Breast epithelium (tissue), 4 donors: ENCODE results near the gene LRRC4B. TPM values are rescaled to one million over a fixed set of nuclear protein-coding genes. Genes with fewer than 3 reads are reported as not detected.
A peak's percentile ranks its signal among the peaks of the same experiment; 100 is the strongest.

Source experiments
- DNase-seq, 2 donors: peaks; one replicate each; pipeline ENCODE4 v3.0.0-alpha.2; 2019; ENCODE audit warnings: low spot score in 2 of 2
- H3K27ac ChIP-seq, 2 donors: fragments of 200-600 bp; sonication (generic) in 1 of 2; one replicate each; pipeline ENCODE4 v1.5.1; 2016 to 2019; ENCODE audit warnings: mild to moderate bottlenecking in 1 of 2
- H3K27me3 ChIP-seq, 2 donors: fragments of 200-600 bp; sonication (generic) in 1 of 2; one replicate each; pipeline versions ENCODE4 v1.5.1 to v1.6.0; 2017 to 2019; ENCODE audit warnings: control low read depth in 1 of 2, mild to moderate bottlenecking in 1 of 2
- H3K36me3 ChIP-seq: fragments of 200-600 bp; one replicate; pipeline ENCODE4 v1.5.1; 2019
- H3K4me1 ChIP-seq, 2 donors: fragments of 200-600 bp; sonication (generic); one replicate each; pipeline ENCODE4 v1.5.1; 2016 to 2019; ENCODE audit warnings: control low read depth in 1 of 2
- H3K4me3 ChIP-seq, 3 donors: fragments of 200-600 bp; sonication (generic); 1 replicate in 2 of 3; 2 replicates in 1 of 3; pipeline ENCODE4 v1.5.1; 2016 to 2019; ENCODE audit warnings: mild to moderate bottlenecking in 3 of 3, moderate library complexity in 2 of 3
- H3K9me3 ChIP-seq, 2 donors: fragments of 200-600 bp; sonication (generic) in 1 of 2; one replicate each; pipeline ENCODE4 v1.5.1; 2016 to 2019; ENCODE audit warnings: control low read depth in 1 of 2
- POLR2A ChIP-seq: fragments of 450-650 bp; IDR thresholded peaks from one replicate; pipeline ENCODE4 v1.6.1; 2016; ENCODE audit warnings: antibody characterized with exemption, mild to moderate bottlenecking, moderate library complexity
- POLR2AphosphoS5 ChIP-seq, 3 donors: sonication (generic); formaldehyde crosslinking; IDR thresholded peaks; one replicate each; pipeline ENCODE4 v1.6.1; 2017; ENCODE audit warnings: antibody characterized with exemption in 3 of 3
- intact Hi-C: fragments of 100-400 bp; cut with DNase I; formaldehyde crosslinking; loops from one replicate; pipeline ENCODE4 v1.15.1; 2023; ENCODE audit warnings: low total_unique reads
- total RNA-seq, 3 donors: library from RNA; depleted of rRNA; stranded (reverse); fragments of >200 nt; gene quantifications; one replicate each; pipeline ENCODE4 v1.1.0, GENCODE V29; 2016
- TF ChIP-seq, protein P1 (sequence below), 3 donors: fragments of 450-650 bp; IDR thresholded peaks; one replicate each; pipeline ENCODE4 v1.5.1; 2016 to 2017; ENCODE audit warnings: antibody characterized with exemption in 3 of 3, mild to moderate bottlenecking in 3 of 3, moderate library complexity in 3 of 3

Gene LRRC4B
- total RNA-seq, 3 donors from 2014 or later, result 0.16 to 1.3 (median 1.2) TPM

DNA sequence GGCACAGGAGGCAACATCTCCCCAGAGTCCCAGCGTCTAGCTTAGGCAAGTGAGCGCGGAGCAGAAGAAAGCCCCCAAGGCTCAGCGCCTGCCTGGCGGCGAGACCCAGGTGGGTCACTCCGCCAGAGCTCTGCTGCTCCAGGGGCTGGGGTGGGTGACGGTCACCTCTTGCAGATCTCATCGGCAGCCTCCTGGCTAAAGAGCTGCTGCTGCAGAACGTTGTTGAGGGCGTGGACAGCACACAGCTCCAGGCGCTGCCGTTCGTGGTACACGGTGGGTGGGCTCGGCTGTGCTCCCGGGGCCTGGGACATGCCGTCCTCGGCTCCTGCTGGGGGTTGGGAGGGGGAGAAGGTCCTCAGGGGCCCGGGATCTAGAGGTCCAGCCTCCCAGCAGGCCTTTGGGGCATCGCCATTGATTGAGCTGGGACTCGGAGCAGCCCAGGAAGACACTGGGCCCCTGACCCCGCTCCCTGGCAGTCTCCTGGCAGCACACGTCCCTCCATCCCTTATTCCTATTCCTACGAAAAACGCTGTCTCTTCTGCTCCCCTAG, 58.0 kb downstream of the LRRC4B start:
- peak overlapping the region; percentile 76 to 92 (median 81) for H3K4me3 ChIP-seq
- DNase-seq, result no peak
- intact Hi-C loops, result no loop called here

DNA sequence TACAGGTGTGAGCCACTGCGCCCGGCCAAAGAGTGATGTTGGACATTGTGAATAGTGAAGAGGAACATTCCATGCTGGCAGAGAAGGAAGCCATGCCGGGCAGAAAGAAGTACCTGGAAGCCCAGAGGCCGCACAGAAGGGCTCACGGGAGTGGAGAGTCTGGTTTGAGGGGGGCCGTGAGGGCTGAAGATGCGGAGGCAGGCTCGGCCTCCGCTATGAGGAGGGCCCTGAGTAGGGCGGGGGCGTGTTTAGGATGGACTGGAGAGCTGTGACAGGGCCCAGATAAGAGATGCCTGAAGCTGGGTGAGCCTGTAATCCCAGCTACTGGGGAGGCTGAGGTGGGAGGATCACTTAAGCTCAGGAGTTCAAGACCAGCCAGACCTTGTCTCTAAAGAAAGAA, 58.9 kb downstream of the LRRC4B start:
- intact Hi-C loops, result no loop called here

More for the DNA sequence above, 58.0 kb downstream of the LRRC4B start:
- H3K27me3 ChIP-seq, result peaks cover 0 to 14% of the 10 kb centered on the region in 2 donors
- H3K27ac ChIP-seq, result peak overlapping the region; percentile 87 to 89
- H3K36me3 ChIP-seq, result no peaks in the 10 kb centered on the region
- H3K9me3 ChIP-seq, result no peaks in the 10 kb centered on the region
- TF ChIP-seq, protein P1, sequence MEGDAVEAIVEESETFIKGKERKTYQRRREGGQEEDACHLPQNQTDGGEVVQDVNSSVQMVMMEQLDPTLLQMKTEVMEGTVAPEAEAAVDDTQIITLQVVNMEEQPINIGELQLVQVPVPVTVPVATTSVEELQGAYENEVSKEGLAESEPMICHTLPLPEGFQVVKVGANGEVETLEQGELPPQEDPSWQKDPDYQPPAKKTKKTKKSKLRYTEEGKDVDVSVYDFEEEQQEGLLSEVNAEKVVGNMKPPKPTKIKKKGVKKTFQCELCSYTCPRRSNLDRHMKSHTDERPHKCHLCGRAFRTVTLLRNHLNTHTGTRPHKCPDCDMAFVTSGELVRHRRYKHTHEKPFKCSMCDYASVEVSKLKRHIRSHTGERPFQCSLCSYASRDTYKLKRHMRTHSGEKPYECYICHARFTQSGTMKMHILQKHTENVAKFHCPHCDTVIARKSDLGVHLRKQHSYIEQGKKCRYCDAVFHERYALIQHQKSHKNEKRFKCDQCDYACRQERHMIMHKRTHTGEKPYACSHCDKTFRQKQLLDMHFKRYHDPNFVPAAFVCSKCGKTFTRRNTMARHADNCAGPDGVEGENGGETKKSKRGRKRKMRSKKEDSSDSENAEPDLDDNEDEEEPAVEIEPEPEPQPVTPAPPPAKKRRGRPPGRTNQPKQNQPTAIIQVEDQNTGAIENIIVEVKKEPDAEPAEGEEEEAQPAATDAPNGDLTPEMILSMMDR (IDR thresholded peaks at IDR 0.05), result no peak
- TF ChIP-seq POLR2AphosphoS5 (IDR thresholded peaks at IDR 0.05), result no peak
- no peak for TF ChIP-seq POLR2A
- H3K4me1 ChIP-seq, result peaks cover 7% of the 10 kb centered on the region in 2 donors

DNA sequence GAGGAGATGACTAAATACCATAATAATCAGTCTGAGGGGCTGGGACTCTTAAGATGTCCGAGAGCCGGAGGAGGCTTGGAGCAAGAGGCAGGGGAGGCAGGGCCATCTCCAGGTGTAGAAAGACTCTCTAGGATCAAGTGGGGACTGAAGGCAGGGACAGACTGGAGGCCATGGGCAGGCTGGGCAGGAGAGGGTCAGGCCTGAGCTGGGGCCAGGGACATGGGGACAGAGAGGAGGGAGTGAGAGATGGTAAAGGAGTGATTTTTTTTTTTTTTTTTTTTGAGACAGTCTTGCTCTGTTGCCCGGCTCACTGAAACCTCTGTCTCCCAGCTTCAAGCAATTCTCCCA, 59.4 kb downstream of the LRRC4B start:
- H3K4me1 ChIP-seq, result peaks cover 7% of the 10 kb centered on the region in 2 donors
- no peak for DNase-seq
- no peak overlapping the region for H3K4me3 ChIP-seq
- intact Hi-C loops, result no loop called here
- peaks cover 0 to under 1% of the 10 kb centered on the region in 2 donors for H3K27me3 ChIP-seq
- H3K36me3 ChIP-seq, result no peaks in the 10 kb centered on the region
- no peak overlapping the region for H3K27ac ChIP-seq
- no peaks in the 10 kb centered on the region for H3K9me3 ChIP-seq
- TF ChIP-seq POLR2AphosphoS5 (IDR thresholded peaks at IDR 0.05) (no peak), POLR2A (no peak)
- TF ChIP-seq, protein P1 (IDR thresholded peaks at IDR 0.05), result no peak

More for the DNA sequence above, 58.9 kb downstream of the LRRC4B start:
- H3K9me3 ChIP-seq, result no peaks in the 10 kb centered on the region
- no peaks in the 10 kb centered on the region for H3K36me3 ChIP-seq
- H3K4me1 ChIP-seq, result peaks cover 7% of the 10 kb centered on the region in 2 donors
- DNase-seq, result no peak
- H3K27ac ChIP-seq, result no peak overlapping the region
- H3K27me3 ChIP-seq, result peaks cover 0 to 6% of the 10 kb centered on the region in 2 donors
- TF ChIP-seq POLR2A (no peak), POLR2AphosphoS5 (IDR thresholded peaks at IDR 0.05) (no peak)
- TF ChIP-seq, protein P1 (IDR thresholded peaks at IDR 0.05), result no peak
- H3K4me3 ChIP-seq, result no peak overlapping the region

DNA sequence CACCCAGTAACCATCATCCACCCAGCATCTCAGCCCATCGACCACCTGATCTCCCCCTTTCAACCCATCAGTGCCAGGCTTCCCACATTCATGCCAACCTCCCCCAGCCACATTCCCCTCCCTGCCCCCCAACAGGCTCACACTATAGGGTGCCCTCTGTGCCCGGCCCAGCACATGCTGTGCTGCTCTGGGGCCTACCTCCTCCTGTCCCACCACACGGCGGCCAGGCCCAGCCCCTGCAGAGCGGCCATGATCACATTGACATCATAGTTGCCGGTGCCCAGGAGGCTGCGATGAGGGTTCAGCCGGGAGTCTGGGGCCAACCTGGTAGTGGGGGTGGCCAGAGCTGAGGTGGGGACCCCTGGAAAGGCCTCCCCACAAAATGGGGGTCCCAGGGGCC, 60.9 kb downstream of the LRRC4B start:
- H3K4me1 ChIP-seq, result peaks cover 7% of the 10 kb centered on the region in 2 donors
- DNase-seq, result no peak
- no peak for TF ChIP-seq POLR2AphosphoS5 (IDR thresholded peaks at IDR 0.05)
- TF ChIP-seq, protein P1 (IDR thresholded peaks at IDR 0.05), result no peak
- no peak for TF ChIP-seq POLR2A
- intact Hi-C loops, result no loop called here
- H3K27ac ChIP-seq, result no peak overlapping the region
- no peaks in the 10 kb centered on the region for H3K9me3 ChIP-seq
- no peaks in the 10 kb centered on the region for H3K27me3 ChIP-seq
- H3K36me3 ChIP-seq, result no peaks in the 10 kb centered on the region
- H3K4me3 ChIP-seq, result no peak overlapping the region

DNA sequence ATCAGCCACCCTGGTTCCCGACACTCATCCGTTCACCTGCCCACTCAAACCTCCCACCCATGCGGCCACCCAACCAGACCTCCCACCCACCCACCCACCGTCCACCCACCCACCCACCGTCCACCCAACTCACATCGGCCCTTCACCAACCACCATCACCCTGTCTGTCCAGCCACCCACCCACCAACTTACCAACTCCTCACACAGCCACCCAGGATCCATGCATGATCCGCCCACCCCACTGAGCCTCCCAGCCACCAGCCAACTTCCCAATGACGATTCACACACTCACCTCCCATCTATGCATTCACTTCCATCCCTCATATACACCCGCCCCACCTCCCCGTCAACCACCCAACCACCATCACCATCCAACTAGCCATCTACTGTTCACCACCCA, 61.5 kb downstream of the LRRC4B start:
- intact Hi-C loops, result no loop called here
- no peaks in the 10 kb centered on the region for H3K27me3 ChIP-seq
- TF ChIP-seq POLR2A (no peak), POLR2AphosphoS5 (IDR thresholded peaks at IDR 0.05) (no peak)
- TF ChIP-seq, protein P1 (IDR thresholded peaks at IDR 0.05), result no peak
- no peak overlapping the region for H3K27ac ChIP-seq
- H3K36me3 ChIP-seq, result no peaks in the 10 kb centered on the region
- DNase-seq, result no peak
- H3K4me1 ChIP-seq, result peaks cover 7% of the 10 kb centered on the region in 2 donors
- H3K4me3 ChIP-seq, result no peak overlapping the region
- no peaks in the 10 kb centered on the region for H3K9me3 ChIP-seq
